A549 (cell line): ENCODE results near the gene NLN. TPM values are rescaled to one million over a fixed set of nuclear protein-coding genes. Genes with fewer than 3 reads are reported as not detected.

ENCODE experiments used
- ATAC-seq, 2 experiments: fragments of 200-7000 bp in 1 of 2; fragments of >200 bp in 1 of 2; cut with Nextera tagmentation in 1 of 2; cut with Tn5 transposase in 1 of 2; 3 replicates each; pipeline versions ENCODE4 v1.8.0 to v1.9.1; 2018 to 2020; ENCODE audit warnings: mild to moderate bottlenecking in 1 of 2, moderate library complexity in 1 of 2
- CTCF ChIA-PET: fragments of 300-600 bp; sonication (Branson Sonifier 250); formaldehyde crosslinking; extraction: SDS; loops from one replicate; lab custom pipeline; 2021; ENCODE audit warnings: antibody characterized with exemption, inconsistent platforms; lab: Yijun Ruan, JAX
- POLR2A ChIA-PET: fragments of 350-600 bp; formaldehyde crosslinking; extraction: SDS; loops from one replicate; lab custom pipeline; 2021; ENCODE audit warnings: antibody characterized with exemption, inconsistent platforms; lab: Yijun Ruan, JAX
- DNase-seq, 2 experiments: peaks; one replicate each; pipeline versions ENCODE4 v3.0.0 to v3.0.0-alpha.2; 2011 to 2016; ENCODE audit warnings: low read depth in 1 of 2, low spot score in 1 of 2
- FAIRE-seq: peaks from 2 replicates; lab custom pipeline; 2011; peaks lifted over from hg19 to GRCh38; lab: Jason Lieb, UNC
- H3K27ac ChIP-seq, 2 experiments: fragments of >200 bp; sonication (Bioruptor Twin); formaldehyde crosslinking; 3 replicates each; pipeline ENCODE4 v1.5.1; 2016 to 2017
- H3K4me1 ChIP-seq: fragments of >200 bp; sonication (Bioruptor Twin); formaldehyde crosslinking; 3 replicates; pipeline ENCODE4 v1.6.1; 2016
- H3K4me2 ChIP-seq: fragments of >200 bp; sonication (Bioruptor Twin); formaldehyde crosslinking; 3 replicates; pipeline ENCODE4 v1.6.1; 2016
- H3K4me3 ChIP-seq: fragments of >200 bp; sonication (Bioruptor Twin); formaldehyde crosslinking; 3 replicates; pipeline ENCODE4 v1.5.1; 2016
- H3K9me3 ChIP-seq: fragments of >200 bp; sonication (Bioruptor Twin); formaldehyde crosslinking; 3 replicates; pipeline ENCODE4 v1.6.1; 2016
- BHLHE40 ChIP-seq: IDR thresholded peaks from 2 replicates; pipeline ENCODE4 v1.6.1; 2012; ENCODE audit warnings: low read depth, low read length, inconsistent platforms
- CBX2 ChIP-seq: fragments of 200-600 bp; sonication (generic); IDR thresholded peaks from 2 replicates; pipeline ENCODE4 v1.6.1; 2016; ENCODE audit warnings: low read depth, mild to moderate bottlenecking, borderline replicate concordance
- CEBPB ChIP-seq, 2 experiments: fragments of >200 bp in 1 of 2; sonication (Bioruptor Twin) in 1 of 2; formaldehyde crosslinking in 1 of 2; IDR thresholded peaks; 2 replicates each; pipeline ENCODE4 v1.6.1; 2012 to 2016
- CHD4 ChIP-seq: fragments of 200-600 bp; sonication (generic); IDR thresholded peaks from 2 replicates; pipeline ENCODE4 v1.6.1; 2016; ENCODE audit warnings: antibody characterized with exemption, mild to moderate bottlenecking, borderline replicate concordance
- EHMT2 ChIP-seq: fragments of 200-600 bp; sonication (generic); IDR thresholded peaks from 2 replicates; pipeline ENCODE4 v1.6.1; 2016; ENCODE audit warnings: antibody characterized with exemption, low read depth, mild to moderate bottlenecking, moderate library complexity
- EP300 ChIP-seq, 2 experiments: fragments of >200 bp; sonication (Bioruptor Twin); formaldehyde crosslinking; IDR thresholded peaks; 2 replicates in 1 of 2; 3 replicates in 1 of 2; pipeline ENCODE4 v1.6.1; 2016 to 2017
- ESRRA ChIP-seq: fragments of 150-350 bp; IDR thresholded peaks from 2 replicates; pipeline ENCODE4 v1.6.1; 2014; ENCODE audit warnings: mild to moderate bottlenecking, low read length, borderline replicate concordance
- FOSB ChIP-seq: fragments of 250-450 bp; sonication (Bioruptor Pico); IDR thresholded peaks from 2 replicates; pipeline ENCODE4 v1.5.0; 2020; ENCODE audit warnings: mild to moderate bottlenecking, moderate library complexity
- HOXA7 ChIP-seq: fragments of 250-450 bp; sonication (Bioruptor Pico); IDR thresholded peaks from 2 replicates; pipeline ENCODE4 v1.5.0; 2020; ENCODE audit warnings: mild to moderate bottlenecking, moderate library complexity
- HOXB13 ChIP-seq: fragments of 250-450 bp; sonication (Bioruptor Pico); IDR thresholded peaks from 2 replicates; pipeline ENCODE4 v1.5.0; 2020; ENCODE audit warnings: low read depth, mild to moderate bottlenecking, moderate library complexity
- HOXB5 ChIP-seq: fragments of 250-450 bp; sonication (Bioruptor Pico); IDR thresholded peaks from 2 replicates; pipeline ENCODE4 v1.5.0; 2020; ENCODE audit warnings: mild to moderate bottlenecking, moderate library complexity
- JUN ChIP-seq, 2 experiments: fragments of >200 bp; sonication (Bioruptor Twin); formaldehyde crosslinking; IDR thresholded peaks; 2 replicates in 1 of 2; 3 replicates in 1 of 2; pipeline ENCODE4 v1.6.1; 2016 to 2017
- JUNB ChIP-seq: fragments of >200 bp; sonication (Bioruptor Twin); formaldehyde crosslinking; IDR thresholded peaks from 2 replicates; pipeline ENCODE4 v1.6.1; 2016
- KDM5A ChIP-seq: fragments of 200-600 bp; sonication (generic); IDR thresholded peaks from 2 replicates; pipeline ENCODE4 v1.6.1; 2016; ENCODE audit warnings: antibody characterized with exemption, mild to moderate bottlenecking
- MAZ ChIP-seq: fragments of 150-350 bp; IDR thresholded peaks from 2 replicates; pipeline ENCODE4 v1.6.1; 2014; ENCODE audit warnings: antibody characterized with exemption, low read depth, low read length, borderline replicate concordance
- MYC ChIP-seq: IDR thresholded peaks from 2 replicates; pipeline ENCODE4 v1.6.1; 2012; ENCODE audit warnings: mild to moderate bottlenecking, inconsistent platforms, low read length, improper control_type of control experiment, borderline replicate concordance
- NFE2L2 ChIP-seq: fragments of 150-350 bp; conservative IDR thresholded peaks from 2 replicates; pipeline ENCODE4 v1.6.1; 2014; ENCODE audit warnings: low read length
- NPAS2 ChIP-seq: fragments of 250-450 bp; sonication (Bioruptor Pico); IDR thresholded peaks from 2 replicates; pipeline ENCODE4 v1.8.0; 2022; ENCODE audit warnings: mild to moderate bottlenecking, moderate library complexity, borderline replicate concordance
- NR3C1 ChIP-seq: fragments of >200 bp; sonication (Bioruptor Twin); formaldehyde crosslinking; IDR thresholded peaks from 3 replicates; pipeline ENCODE4 v1.6.1; 2017
- PHF8 ChIP-seq: fragments of 200-600 bp; sonication (generic); IDR thresholded peaks from 2 replicates; pipeline ENCODE4 v1.6.1; 2016; ENCODE audit warnings: low read depth, mild to moderate bottlenecking, antibody characterized with exemption, moderate library complexity, borderline replicate concordance
- POLR2A ChIP-seq: IDR thresholded peaks from 2 replicates; pipeline ENCODE4 v1.6.1; 2012; ENCODE audit warnings: mild to moderate bottlenecking, low read length
- POLR2AphosphoS2 ChIP-seq: conservative IDR thresholded peaks from 2 replicates; pipeline ENCODE4 v1.6.1; 2012; ENCODE audit warnings: low read length, improper control_type of control experiment, inconsistent platforms
- RNF2 ChIP-seq: fragments of 200-600 bp; sonication (generic); IDR thresholded peaks from 2 replicates; pipeline ENCODE4 v1.6.1; 2016; ENCODE audit warnings: low read depth, mild to moderate bottlenecking, antibody characterized with exemption, moderate library complexity, borderline replicate concordance
- SREBF2 ChIP-seq: fragments of 450-650 bp; IDR thresholded peaks from 2 replicates; pipeline ENCODE4 v1.6.1; 2014; ENCODE audit warnings: mild to moderate bottlenecking, moderate library complexity
- TFCP2L1 ChIP-seq: fragments of 250-450 bp; sonication (Bioruptor Pico); IDR thresholded peaks from 2 replicates; pipeline ENCODE4 v1.5.0; 2021; ENCODE audit warnings: mild to moderate bottlenecking
- TP53 ChIP-seq: fragments of 250-450 bp; sonication (Bioruptor Pico); IDR thresholded peaks from 2 replicates; pipeline ENCODE4 v1.5.0; 2021; ENCODE audit warnings: mild to moderate bottlenecking, moderate library complexity
- ZFP36 ChIP-seq: fragments of 450-650 bp; IDR thresholded peaks from 2 replicates; pipeline ENCODE4 v1.6.1; 2014; ENCODE audit warnings: borderline replicate concordance; ENCODE audit not compliant: partially characterized antibody
- ZNF302 ChIP-seq: fragments of 250-450 bp; sonication (Bioruptor Pico); IDR thresholded peaks from 2 replicates; pipeline ENCODE4 v1.9.0; 2021; ENCODE audit warnings: inconsistent platforms, mild to moderate bottlenecking, moderate library complexity
- WGBS: methylation state at CpG from one replicate; pipeline ENCODE4 v1.1.6; 2017; ENCODE audit errors: missing lambda C conversion rate; 5-methylcytosine and 5-hydroxymethylcytosine counted together
- polyA minus RNA-seq: library from RNA; depleted of rRNA, polyadenylated mRNA; stranded (reverse); fragments of >200 nt; gene quantifications from 2 replicates; pipeline ENCODE4 v1.2.3, GENCODE V29; 2011; rRNA and poly(A)+ RNA removed
- polyA plus RNA-seq, 4 experiments: library from polyadenylated mRNA; depleted of rRNA in 3 of 4; stranded (reverse); fragments of >200 nt; fragmentation: RNase III in 1 of 4; extraction: RNeasy Plus Mini Kit Qiagen cat#74134 plus additional on column Dnase treatment in 1 of 4; gene quantifications; 2 replicates in 3 of 4; 3 replicates in 1 of 4; pipeline ENCODE4 v1.2.3, GENCODE V29; 2011 to 2017
- TF ChIP-seq, protein P1 (sequence below): fragments of 150-350 bp; IDR thresholded peaks from 2 replicates; pipeline ENCODE4 v1.6.1; 2014; ENCODE audit warnings: low read depth, mild to moderate bottlenecking, low read length
- TF ChIP-seq, protein P2 (sequence below): IDR thresholded peaks from 2 replicates; pipeline ENCODE4 v1.6.1; 2012; ENCODE audit warnings: low read depth, borderline replicate concordance
- TF ChIP-seq, protein P3 (sequence below): fragments of 450-650 bp; IDR thresholded peaks from 2 replicates; pipeline ENCODE4 v1.6.1; 2014; ENCODE audit warnings: antibody characterized with exemption
- TF ChIP-seq, protein P4 (sequence below): fragments of 250-450 bp; sonication (Bioruptor Pico); IDR thresholded peaks from 2 replicates; pipeline ENCODE4 v1.5.0; 2021; ENCODE audit warnings: mild to moderate bottlenecking, moderate library complexity, borderline replicate concordance
- TF ChIP-seq, protein P5 (sequence below): fragments of >200 bp; sonication (Bioruptor Twin); formaldehyde crosslinking; IDR thresholded peaks from 3 replicates; pipeline ENCODE4 v1.5.1; 2016
- TF ChIP-seq, protein P6 (sequence below): fragments of >200 bp; sonication (Bioruptor Twin); formaldehyde crosslinking; IDR thresholded peaks from 2 replicates; pipeline ENCODE4 v1.6.1; 2016

Gene NLN
- 74.2 and 88.9 TPM in 2 replicates for polyA plus RNA-seq (2011; rRNA removed)
- polyA plus RNA-seq (2012; cell fraction: cytosol; rRNA removed) = 36.7 and 40.2 TPM in 2 replicates
- 20.2 and 25.2 TPM in 2 replicates for polyA plus RNA-seq (2012; cell fraction: nucleus; rRNA removed)
- polyA plus RNA-seq (2017; fragmentation: RNase III; extraction: RNeasy Plus Mini Kit Qiagen cat#74134 plus additional on column Dnase treatment) = 68.6 to 79.2 TPM (median 69.3 TPM) in 3 replicates
- 88.5 and 102 TPM in 2 replicates for polyA minus RNA-seq

DNA sequence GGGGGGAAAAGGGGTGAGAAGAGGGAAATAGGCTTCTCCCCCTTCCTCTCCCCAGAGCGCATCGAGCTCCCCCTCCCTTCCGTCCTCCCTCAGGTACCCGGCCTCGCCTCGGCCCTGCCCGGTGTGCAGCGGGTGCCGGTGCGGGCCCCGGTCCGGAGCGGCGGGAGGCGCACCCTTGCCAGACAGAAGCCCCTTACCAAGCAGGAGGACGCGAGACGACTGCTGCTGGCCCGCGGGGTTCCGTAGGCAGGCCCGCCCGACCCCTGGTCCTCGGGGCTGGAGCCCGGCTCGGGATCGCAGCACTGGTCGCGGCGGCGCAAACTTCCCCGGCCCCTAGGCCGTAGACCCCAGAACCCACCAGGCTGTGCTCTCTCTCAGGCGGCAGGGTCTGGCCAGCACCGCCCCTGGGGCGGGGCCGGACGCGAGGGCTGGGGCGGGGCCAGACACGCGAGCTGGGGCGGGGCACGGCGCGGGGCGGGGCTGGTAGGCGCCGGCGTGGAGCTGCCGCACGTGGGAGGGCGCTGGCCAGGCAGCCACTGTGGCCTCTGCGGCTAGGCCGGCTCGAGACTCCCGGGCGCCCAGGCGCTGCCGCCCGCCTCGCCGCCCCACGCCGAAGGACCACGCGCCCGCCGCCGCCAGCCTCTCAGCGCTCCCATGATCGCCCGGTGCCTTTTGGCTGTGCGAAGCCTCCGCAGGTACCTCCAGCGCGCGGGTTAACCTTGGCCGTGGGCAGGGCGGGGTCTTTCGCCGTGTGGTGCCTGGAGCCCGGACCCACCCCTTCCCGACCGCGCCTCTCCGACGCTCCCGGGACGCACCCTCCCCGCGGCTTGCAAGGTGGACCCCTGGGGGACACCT is at the start of gene NLN, which contains the start of gene SGTB:
Gene NLN, plus strand, starts transcription at position 486 of the 855 bp plus-strand sequence. Its CDS starts 169 bp downstream, at position 655.
Gene SGTB, minus strand, starts transcription at position 390 of the 855 bp plus-strand sequence. CDS start 1,302 bp downstream, outside the sequence.
- POLR2A ChIA-PET = interaction anchor here (0.5 to 1.0 kb wide), 5 partner anchors 22 to 364 kb away, joined by 3 to 7 read pairs (median 3); partner anchors contain the start of genes ERBIN and TRIM23
- under 1% methylated on average over 23 of the region's 92 CpGs for WGBS
- TF ChIP-seq, protein P1, sequence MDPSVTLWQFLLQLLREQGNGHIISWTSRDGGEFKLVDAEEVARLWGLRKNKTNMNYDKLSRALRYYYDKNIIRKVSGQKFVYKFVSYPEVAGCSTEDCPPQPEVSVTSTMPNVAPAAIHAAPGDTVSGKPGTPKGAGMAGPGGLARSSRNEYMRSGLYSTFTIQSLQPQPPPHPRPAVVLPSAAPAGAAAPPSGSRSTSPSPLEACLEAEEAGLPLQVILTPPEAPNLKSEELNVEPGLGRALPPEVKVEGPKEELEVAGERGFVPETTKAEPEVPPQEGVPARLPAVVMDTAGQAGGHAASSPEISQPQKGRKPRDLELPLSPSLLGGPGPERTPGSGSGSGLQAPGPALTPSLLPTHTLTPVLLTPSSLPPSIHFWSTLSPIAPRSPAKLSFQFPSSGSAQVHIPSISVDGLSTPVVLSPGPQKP = no peak
- no peak for TF ChIP-seq FOSB (CRISPR knock-in tag)
- TF ChIP-seq NFE2L2 = no peak
- TF ChIP-seq EHMT2 = no peak
- TF ChIP-seq MYC = peak; percentile 85; the same call in 1 of the 2 replicates
- TF ChIP-seq BHLHE40 = no peak
- no peak for TF ChIP-seq ZFP36
- TF ChIP-seq JUN (IDR thresholded peaks at IDR 0.05) = peak in 1 of 2 experiments; percentile 74; a peak in 2 of 5 replicates
- TF ChIP-seq SREBF2 = no peak
- no peak for TF ChIP-seq JUNB
- no peak for TF ChIP-seq NR3C1
- no peak for TF ChIP-seq EP300 (IDR thresholded peaks at IDR 0.05)
- TF ChIP-seq ZNF302 (CRISPR knock-in tag) = no peak
- TF ChIP-seq, protein P2, sequence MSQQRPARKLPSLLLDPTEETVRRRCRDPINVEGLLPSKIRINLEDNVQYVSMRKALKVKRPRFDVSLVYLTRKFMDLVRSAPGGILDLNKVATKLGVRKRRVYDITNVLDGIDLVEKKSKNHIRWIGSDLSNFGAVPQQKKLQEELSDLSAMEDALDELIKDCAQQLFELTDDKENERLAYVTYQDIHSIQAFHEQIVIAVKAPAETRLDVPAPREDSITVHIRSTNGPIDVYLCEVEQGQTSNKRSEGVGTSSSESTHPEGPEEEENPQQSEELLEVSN = no peak
- TF ChIP-seq, protein P3, sequence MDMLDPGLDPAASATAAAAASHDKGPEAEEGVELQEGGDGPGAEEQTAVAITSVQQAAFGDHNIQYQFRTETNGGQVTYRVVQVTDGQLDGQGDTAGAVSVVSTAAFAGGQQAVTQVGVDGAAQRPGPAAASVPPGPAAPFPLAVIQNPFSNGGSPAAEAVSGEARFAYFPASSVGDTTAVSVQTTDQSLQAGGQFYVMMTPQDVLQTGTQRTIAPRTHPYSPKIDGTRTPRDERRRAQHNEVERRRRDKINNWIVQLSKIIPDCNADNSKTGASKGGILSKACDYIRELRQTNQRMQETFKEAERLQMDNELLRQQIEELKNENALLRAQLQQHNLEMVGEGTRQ = no peak
- TF ChIP-seq MAZ = no peak
- TF ChIP-seq TFCP2L1 (CRISPR knock-in tag) = 0 out of 2 replicates have a peak, but pooled peaks have one; percentile 26
- TF ChIP-seq HOXB5 (CRISPR knock-in tag) = 0 out of 2 replicates have a peak, but pooled peaks have one; percentile 31
- no peak for TF ChIP-seq NPAS2 (CRISPR knock-in tag)
- TF ChIP-seq HOXB13 (CRISPR knock-in tag) = no peak
- TF ChIP-seq, protein P4, sequence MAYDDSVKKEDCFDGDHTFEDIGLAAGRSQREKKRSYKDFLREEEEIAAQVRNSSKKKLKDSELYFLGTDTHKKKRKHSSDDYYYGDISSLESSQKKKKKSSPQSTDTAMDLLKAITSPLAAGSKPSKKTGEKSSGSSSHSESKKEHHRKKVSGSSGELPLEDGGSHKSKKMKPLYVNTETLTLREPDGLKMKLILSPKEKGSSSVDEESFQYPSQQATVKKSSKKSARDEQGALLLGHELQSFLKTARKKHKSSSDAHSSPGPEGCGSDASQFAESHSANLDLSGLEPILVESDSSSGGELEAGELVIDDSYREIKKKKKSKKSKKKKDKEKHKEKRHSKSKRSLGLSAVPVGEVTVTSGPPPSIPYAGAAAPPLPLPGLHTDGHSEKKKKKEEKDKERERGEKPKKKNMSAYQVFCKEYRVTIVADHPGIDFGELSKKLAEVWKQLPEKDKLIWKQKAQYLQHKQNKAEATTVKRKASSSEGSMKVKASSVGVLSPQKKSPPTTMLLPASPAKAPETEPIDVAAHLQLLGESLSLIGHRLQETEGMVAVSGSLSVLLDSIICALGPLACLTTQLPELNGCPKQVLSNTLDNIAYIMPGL (CRISPR knock-in tag) = no peak
- no peak for TF ChIP-seq ESRRA
- TF ChIP-seq KDM5A = no peak
- TF ChIP-seq, protein P5, sequence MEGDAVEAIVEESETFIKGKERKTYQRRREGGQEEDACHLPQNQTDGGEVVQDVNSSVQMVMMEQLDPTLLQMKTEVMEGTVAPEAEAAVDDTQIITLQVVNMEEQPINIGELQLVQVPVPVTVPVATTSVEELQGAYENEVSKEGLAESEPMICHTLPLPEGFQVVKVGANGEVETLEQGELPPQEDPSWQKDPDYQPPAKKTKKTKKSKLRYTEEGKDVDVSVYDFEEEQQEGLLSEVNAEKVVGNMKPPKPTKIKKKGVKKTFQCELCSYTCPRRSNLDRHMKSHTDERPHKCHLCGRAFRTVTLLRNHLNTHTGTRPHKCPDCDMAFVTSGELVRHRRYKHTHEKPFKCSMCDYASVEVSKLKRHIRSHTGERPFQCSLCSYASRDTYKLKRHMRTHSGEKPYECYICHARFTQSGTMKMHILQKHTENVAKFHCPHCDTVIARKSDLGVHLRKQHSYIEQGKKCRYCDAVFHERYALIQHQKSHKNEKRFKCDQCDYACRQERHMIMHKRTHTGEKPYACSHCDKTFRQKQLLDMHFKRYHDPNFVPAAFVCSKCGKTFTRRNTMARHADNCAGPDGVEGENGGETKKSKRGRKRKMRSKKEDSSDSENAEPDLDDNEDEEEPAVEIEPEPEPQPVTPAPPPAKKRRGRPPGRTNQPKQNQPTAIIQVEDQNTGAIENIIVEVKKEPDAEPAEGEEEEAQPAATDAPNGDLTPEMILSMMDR = no peak
- no peak for TF ChIP-seq CHD4
- TF ChIP-seq PHF8 = peak; percentile 47
- peak; percentile 73 for TF ChIP-seq POLR2A
- TF ChIP-seq, protein P6, sequence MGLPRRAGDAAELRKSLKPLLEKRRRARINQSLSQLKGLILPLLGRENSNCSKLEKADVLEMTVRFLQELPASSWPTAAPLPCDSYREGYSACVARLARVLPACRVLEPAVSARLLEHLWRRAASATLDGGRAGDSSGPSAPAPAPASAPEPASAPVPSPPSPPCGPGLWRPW = no peak
- no peak for TF ChIP-seq TP53 (CRISPR knock-in tag)
- TF ChIP-seq HOXA7 (CRISPR knock-in tag) = no peak
- TF ChIP-seq CBX2 = no peak
- no peak for TF ChIP-seq POLR2AphosphoS2
- no peak for TF ChIP-seq CEBPB (IDR thresholded peaks at IDR 0.05)
- no peak for TF ChIP-seq RNF2

More for the DNA sequence above, at the start of gene NLN, which contains the start of gene SGTB:
- ATAC-seq (peak; percentile 88 to 90), FAIRE-seq (no peak), DNase-seq (peak; percentile 74 to 80)
- Histone ChIP-seq H3K9me3 (no peaks in the 10 kb centered on the region), H3K4me3 (peak within 1 kb of the TSS; percentile 99), H3K27ac (peak within 1 kb of the TSS; percentile 92 to 97), H3K4me2 (peak within 1 kb of the TSS; percentile 95), H3K4me1 (peaks cover 20% of the 10 kb centered on the region)
- CTCF ChIA-PET = no interaction called here
